GM19351 (cell line): ENCODE measurements around the gene ZDHHC11.

Experiments
- ATAC-seq: cut with Tn5 transposase; IDR thresholded peaks from one replicate; pipeline ENCODE4 v1.9.1; 2021; ENCODE audit warnings: mild to moderate bottlenecking, moderate library complexity; ENCODE audit not compliant: unreplicated experiment

Gene ZDHHC11

GRCh38 chr5:850511-851006 is at the start of gene ZDHHC11:
Gene ZDHHC11 (minus strand): TSS chr5:850986. CDS start chr5:850602, 384 bp downstream.
- ATAC-seq, result no peak

GRCh38 chr5:893711-894110 is 42.9 kb upstream of the ZDHHC11 start:
- no peak for ATAC-seq

- ATAC-seq, result peak; percentile 14
Measured at GRCh38 chr5:893137-893506, 42.3 kb upstream of the ZDHHC11 start.

GRCh38 chr5:892394-893136 is 41.8 kb upstream of the ZDHHC11 start, which contains the start of the genes BRD9 and TRIP13:
Gene BRD9 (minus strand): TSS chr5:892801. CDS start chr5:892657, 144 bp downstream.
Gene TRIP13 (plus strand): TSS chr5:892884. CDS start chr5:892999, 115 bp downstream.
- ATAC-seq, result peak; percentile 97

- peak; percentile 6 for ATAC-seq
Measured at GRCh38 chr5:891837-892393, 41.1 kb upstream of the ZDHHC11 start.

- ATAC-seq, result no peak
Measured at GRCh38 chr5:891117-891836, 40.5 kb upstream of the ZDHHC11 start.

GRCh38 chr5:889075-889710 is 38.4 kb upstream of the ZDHHC11 start:
- ATAC-seq, result no peak

- no peak for ATAC-seq
Measured at GRCh38 chr5:888638-889035, 37.9 kb upstream of the ZDHHC11 start.

- no peak for ATAC-seq
Measured at GRCh38 chr5:887947-888637, 37.3 kb upstream of the ZDHHC11 start.

GRCh38 chr5:886716-887325 is 36.0 kb upstream of the ZDHHC11 start:
- no peak for ATAC-seq

- ATAC-seq, result no peak
Measured at GRCh38 chr5:886036-886435, 35.2 kb upstream of the ZDHHC11 start.

- ATAC-seq, result no peak
Measured at GRCh38 chr5:885529-885928, 34.7 kb upstream of the ZDHHC11 start.

- no peak for ATAC-seq
Measured at GRCh38 chr5:885127-885442, 34.3 kb upstream of the ZDHHC11 start.

- ATAC-seq, result no peak
Measured at GRCh38 chr5:884345-885126, 33.8 kb upstream of the ZDHHC11 start.

- ATAC-seq, result no peak
Measured at GRCh38 chr5:883475-884181, 32.8 kb upstream of the ZDHHC11 start.

- no peak for ATAC-seq
Measured at GRCh38 chr5:882253-883183, 31.7 kb upstream of the ZDHHC11 start.

- no peak for ATAC-seq
Measured at GRCh38 chr5:881551-881935, 30.8 kb upstream of the ZDHHC11 start.
